Mesendoderm (in vitro differentiated cells): Measurements from ENCODE around the gene MDGA2.

Experiments used
- DNase-seq: peaks from one replicate; pipeline ENCODE4 v3.0.0; 2013
- H2AK5ac ChIP-seq: 2 replicates; pipeline ENCODE4 v1.6.1; 2013; ENCODE audit warnings: low read length, inconsistent platforms
- H2BK120ac ChIP-seq: 2 replicates; pipeline ENCODE4 v1.6.1; 2013; ENCODE audit warnings: low read depth, mild to moderate bottlenecking, low read length, moderate library complexity, mixed read lengths
- H2BK15ac ChIP-seq: replicated peaks from 2 replicates; pipeline ENCODE4 v1.6.1; 2013; ENCODE audit warnings: low read depth, mild to moderate bottlenecking, moderate library complexity
- H2BK5ac ChIP-seq: 2 replicates; pipeline ENCODE4 v1.6.1; 2013; ENCODE audit warnings: low read length, inconsistent platforms
- H3K18ac ChIP-seq: 2 replicates; pipeline ENCODE4 v1.6.1; 2013; ENCODE audit warnings: mild to moderate bottlenecking, low read length, mixed read lengths
- H3K23ac ChIP-seq: one replicate; pipeline ENCODE4 v1.6.1; 2013; ENCODE audit warnings: low read length
- H3K27ac ChIP-seq: 2 replicates; pipeline ENCODE4 v1.5.1; 2013; ENCODE audit warnings: low read depth, mild to moderate bottlenecking, inconsistent platforms, low read length, moderate library complexity
- H3K27me3 ChIP-seq: 2 replicates; pipeline ENCODE4 v1.6.1; 2013; ENCODE audit warnings: low read length, control low read depth, mild to moderate bottlenecking, inconsistent platforms; ENCODE audit not compliant: insufficient read depth, poor library complexity
- H3K36me3 ChIP-seq: 2 replicates; pipeline ENCODE4 v1.6.1; 2013; ENCODE audit warnings: low read length, inconsistent platforms; ENCODE audit not compliant: control insufficient read depth, insufficient read depth
- H3K4ac ChIP-seq: one replicate; pipeline ENCODE4 v1.6.1; 2013; ENCODE audit warnings: low read depth, mild to moderate bottlenecking, low read length, moderate library complexity
- H3K4me1 ChIP-seq: 2 replicates; pipeline ENCODE4 v1.6.1; 2013; ENCODE audit warnings: low read depth, low read length, inconsistent platforms; ENCODE audit not compliant: control insufficient read depth
- H3K4me2 ChIP-seq: 2 replicates; pipeline ENCODE4 v1.6.1; 2013; ENCODE audit warnings: low read length
- H3K4me3 ChIP-seq: 2 replicates; pipeline ENCODE4 v1.5.1; 2013; ENCODE audit warnings: mild to moderate bottlenecking, low read length
- H3K56ac ChIP-seq: one replicate; pipeline ENCODE4 v1.6.1; 2013; ENCODE audit warnings: low read length
- H3K79me1 ChIP-seq: 2 replicates; pipeline ENCODE4 v1.6.1; 2013; ENCODE audit warnings: low read length, inconsistent platforms
- H3K79me2 ChIP-seq: 2 replicates; pipeline ENCODE4 v1.6.1; 2013; ENCODE audit warnings: mild to moderate bottlenecking, low read length; ENCODE audit not compliant: control insufficient read depth, insufficient read depth
- H3K9ac ChIP-seq: 2 replicates; pipeline ENCODE4 v1.6.1; 2013; ENCODE audit warnings: low read length, inconsistent platforms
- H4K5ac ChIP-seq: one replicate; pipeline ENCODE4 v1.6.1; 2013; ENCODE audit warnings: low read length
- H4K8ac ChIP-seq: one replicate; pipeline ENCODE4 v1.6.1; 2013; ENCODE audit warnings: low read depth, mild to moderate bottlenecking, control low read depth, low read length, moderate library complexity
- WGBS: extraction: QIAGEN DNeasy Blood & Tissue Kit; methylation state at CpG from one replicate; pipeline ENCODE4 v1.1.7; 2013; ENCODE audit warnings: low lambda C conversion rate, missing lambda C conversion rate; ENCODE audit not compliant: insufficient coverage; ENCODE audit errors: extremely low coverage; 5-methylcytosine and 5-hydroxymethylcytosine counted together

The MDGA2 gene

GRCh38 chr14:47264842-47265241 is 410.6 kb downstream of the MDGA2 start:
- no peaks in the 10 kb centered on the region for H3K79me1 ChIP-seq
- no CpG with 5 or more reads among the region's 1 CpG for WGBS

GRCh38 chr14:47262801-47263200 is 412.6 kb downstream of the MDGA2 start:
- Histone ChIP-seq H3K4me3 (no peak overlapping the region), H3K36me3 (no peaks in the 10 kb centered on the region)
- no CpG with 5 or more reads among the region's 2 CpGs for WGBS

More at GRCh38 chr14:47264842-47265241, 410.6 kb downstream of the MDGA2 start:
- Histone ChIP-seq H3K4me2 (no peak overlapping the region), H2AK5ac (no peak overlapping the region), H4K8ac (no peak overlapping the region), H3K79me2 (no peaks in the 10 kb centered on the region), H3K23ac (no peak overlapping the region), H3K4ac (no peak overlapping the region), H3K27ac (no peak overlapping the region), H3K9ac (no peak overlapping the region), H3K4me1 (no peaks in the 10 kb centered on the region), H3K36me3 (no peaks in the 10 kb centered on the region), H2BK15ac (no peak overlapping the region), H2BK120ac (no peak overlapping the region), H4K5ac (no peak overlapping the region), H3K4me3 (no peak overlapping the region), H3K18ac (no peak overlapping the region), H2BK5ac (no peak overlapping the region), H3K27me3 (no peaks in the 10 kb centered on the region), H3K56ac (no peak overlapping the region)
- DNase-seq: no peak

GRCh38 chr14:47261350-47261749 is 414.1 kb downstream of the MDGA2 start:
- Histone ChIP-seq H2BK120ac (no peak overlapping the region), H3K56ac (no peak overlapping the region), H2AK5ac (no peak overlapping the region), H3K27ac (no peak overlapping the region), H3K4ac (no peak overlapping the region), H3K4me2 (no peak overlapping the region), H3K23ac (no peak overlapping the region), H2BK15ac (no peak overlapping the region), H3K27me3 (no peaks in the 10 kb centered on the region), H3K36me3 (no peaks in the 10 kb centered on the region), H3K79me1 (no peaks in the 10 kb centered on the region), H3K4me3 (no peak overlapping the region), H4K8ac (no peak overlapping the region), H3K9ac (no peak overlapping the region), H3K4me1 (no peaks in the 10 kb centered on the region), H2BK5ac (no peak overlapping the region), H3K18ac (no peak overlapping the region), H4K5ac (no peak overlapping the region), H3K79me2 (no peaks in the 10 kb centered on the region)
- no peak for DNase-seq

More at GRCh38 chr14:47262801-47263200, 412.6 kb downstream of the MDGA2 start:
- Histone ChIP-seq H4K8ac (no peak overlapping the region), H3K79me2 (no peaks in the 10 kb centered on the region), H3K4me2 (no peak overlapping the region), H3K23ac (no peak overlapping the region), H3K4ac (no peak overlapping the region), H3K27me3 (no peaks in the 10 kb centered on the region), H3K4me1 (no peaks in the 10 kb centered on the region), H3K18ac (peak overlapping the region; percentile 39), H3K27ac (no peak overlapping the region), H2BK5ac (no peak overlapping the region), H3K56ac (no peak overlapping the region), H3K9ac (no peak overlapping the region), H2BK120ac (no peak overlapping the region), H3K79me1 (no peaks in the 10 kb centered on the region), H4K5ac (no peak overlapping the region), H2AK5ac (no peak overlapping the region), H2BK15ac (no peak overlapping the region)
- no peak for DNase-seq

GRCh38 chr14:47259796-47260195 is 415.6 kb downstream of the MDGA2 start:
- Histone ChIP-seq H3K18ac (no peak overlapping the region), H4K5ac (no peak overlapping the region), H3K27ac (no peak overlapping the region), H2BK5ac (no peak overlapping the region), H2AK5ac (no peak overlapping the region), H3K36me3 (no peaks in the 10 kb centered on the region), H3K79me1 (no peaks in the 10 kb centered on the region), H3K4me3 (no peak overlapping the region), H3K27me3 (no peaks in the 10 kb centered on the region), H3K4ac (no peak overlapping the region), H2BK120ac (no peak overlapping the region), H2BK15ac (no peak overlapping the region), H3K9ac (no peak overlapping the region), H3K23ac (no peak overlapping the region), H3K56ac (no peak overlapping the region), H3K4me2 (no peak overlapping the region), H4K8ac (no peak overlapping the region), H3K4me1 (no peaks in the 10 kb centered on the region), H3K79me2 (no peaks in the 10 kb centered on the region)
- no CpG with 5 or more reads among the region's 2 CpGs for WGBS
- DNase-seq: no peak

- no peak overlapping the region for H3K4me2 ChIP-seq
- no peak overlapping the region for H2AK5ac ChIP-seq
- no peak overlapping the region for H2BK15ac ChIP-seq
- no peaks in the 10 kb centered on the region for H3K27me3 ChIP-seq
- no peak overlapping the region for H2BK5ac ChIP-seq
- no CpG with 5 or more reads among the region's 2 CpGs for WGBS
- no peaks in the 10 kb centered on the region for H3K36me3 ChIP-seq
- H3K4me1 ChIP-seq: no peaks in the 10 kb centered on the region
- no peaks in the 10 kb centered on the region for H3K79me1 ChIP-seq
- peak; percentile 7 for DNase-seq
- no peak overlapping the region for H3K23ac ChIP-seq
- H2BK120ac ChIP-seq: no peak overlapping the region
- no peak overlapping the region for H4K8ac ChIP-seq
- no peak overlapping the region for H3K4ac ChIP-seq
- H3K56ac ChIP-seq: no peak overlapping the region
- no peaks in the 10 kb centered on the region for H3K79me2 ChIP-seq
- no peak overlapping the region for H4K5ac ChIP-seq
- no peak overlapping the region for H3K9ac ChIP-seq
- no peak overlapping the region for H3K4me3 ChIP-seq
- H3K18ac ChIP-seq: no peak overlapping the region
- H3K27ac ChIP-seq: no peak overlapping the region
These were observed 418.4 kb downstream of the MDGA2 start for GRCh38 chr14:47257013-47257412.

- Histone ChIP-seq H2AK5ac (no peak overlapping the region), H3K36me3 (no peaks in the 10 kb centered on the region), H3K4me2 (no peak overlapping the region), H3K79me2 (no peaks in the 10 kb centered on the region), H2BK15ac (no peak overlapping the region), H3K23ac (no peak overlapping the region), H3K4ac (no peak overlapping the region), H4K5ac (no peak overlapping the region), H3K4me1 (no peaks in the 10 kb centered on the region), H3K27me3 (no peaks in the 10 kb centered on the region), H3K56ac (no peak overlapping the region), H3K79me1 (no peaks in the 10 kb centered on the region), H2BK120ac (no peak overlapping the region), H3K27ac (no peak overlapping the region), H2BK5ac (no peak overlapping the region), H4K8ac (no peak overlapping the region), H3K4me3 (no peak overlapping the region), H3K18ac (no peak overlapping the region), H3K9ac (no peak overlapping the region)
- no CpG with 5 or more reads among the region's 4 CpGs for WGBS
- no peak for DNase-seq
These were observed 422.6 kb downstream of the MDGA2 start for GRCh38 chr14:47252802-47253201.
